Measurements from ENCODE around the gene ZFP64. TPM values are rescaled to one million over a fixed set of nuclear protein-coding genes. Genes with fewer than 3 reads are reported as not detected.

Gene ZFP64
- total RNA-seq, 1 experiment from 2014 or later = 16.0 TPM

DNA sequence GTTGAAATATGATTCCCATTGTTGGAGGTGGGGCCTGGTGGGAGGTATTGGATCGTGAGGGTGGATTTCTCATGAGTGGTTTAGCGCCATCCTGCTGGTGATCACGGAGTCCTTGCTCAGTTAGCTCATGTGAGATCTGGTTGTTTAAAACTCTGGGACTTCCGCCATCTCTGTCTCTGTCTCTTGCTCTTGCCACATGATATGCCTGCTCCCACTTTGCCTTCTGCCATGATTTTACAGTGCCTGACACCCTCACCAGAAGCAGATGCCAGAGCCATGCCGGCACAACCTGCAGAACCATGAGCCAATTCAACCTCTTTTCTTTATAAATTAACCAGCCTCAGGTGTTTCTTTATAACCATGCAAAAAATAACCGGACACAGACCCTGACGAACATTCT lies 44.7 kb upstream of the ZFP64 start (continued):
- TF ChIP-seq REST (IDR thresholded peaks at IDR 0.05; ENCODE audit: low read depth) = no peak

DNA sequence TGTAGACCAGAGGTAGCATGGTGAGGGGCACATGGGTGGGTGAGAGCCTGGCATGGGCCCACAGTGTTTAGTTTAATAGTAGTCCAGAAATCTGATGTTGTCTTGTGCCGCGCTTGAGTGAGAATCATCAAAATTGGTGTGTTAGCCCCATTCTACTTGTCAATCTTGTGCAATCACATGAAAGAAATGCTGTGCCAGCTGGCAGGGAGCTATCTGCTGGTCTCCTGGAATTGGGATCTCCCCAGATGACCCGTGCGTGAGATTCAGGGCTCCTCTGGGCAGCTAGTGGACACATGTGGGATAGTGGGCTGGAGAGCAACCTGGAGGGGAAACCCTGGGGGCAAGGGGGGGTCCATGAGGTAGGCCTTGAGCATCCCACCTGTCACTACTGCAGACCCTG lies 43.5 kb upstream of the ZFP64 start:
- POLR2A ChIA-PET = no interaction called here
- Histone ChIP-seq H3K4me3 (replicated peaks in 1 of 2; ENCODE audit: low read depth in 1 of 2, low read length in 2 of 2) (no peak overlapping the region), H3K36me3 (ENCODE audit: control insufficient read depth in 1 of 2, insufficient read depth in 2 of 2, low read length in 2 of 2) (no peaks in the 10 kb centered on the region), H3K9me2 (ENCODE audit: insufficient read depth) (no peaks in the 10 kb centered on the region), H4K20me1 (ENCODE audit: insufficient read depth) (no peaks in the 10 kb centered on the region), H2AFZ (ENCODE audit: low read depth, low read length, poor library complexity, severe bottlenecking) (no peak overlapping the region), H3K9ac (ENCODE audit: low read length) (no peak overlapping the region), H3K4me2 (ENCODE audit: low read length) (no peak overlapping the region), H3K27me3 (ENCODE audit: insufficient read depth, low read length) (0 out of 2 replicates have a peak, but pooled peaks cover 3% of the 10 kb centered on the region), H3K4me1 (ENCODE audit: control insufficient read depth in 1 of 2, insufficient read depth in 2 of 2, low read length in 2 of 2) (no peaks in the 10 kb centered on the region), H3K27ac (ENCODE audit: low read depth, low read length) (no peak overlapping the region), H3K79me2 (ENCODE audit: insufficient read depth, low read length) (no peaks in the 10 kb centered on the region), H3K9me3 (ENCODE audit: control insufficient read depth in 1 of 2, insufficient read depth in 1 of 2, low read depth in 1 of 2, low read length in 2 of 2) (no peaks in the 10 kb centered on the region)
- DNase-seq (ENCODE audit: low read depth, low spot score) = no peak
- TF ChIP-seq FOSL1 (IDR thresholded peaks at IDR 0.05; ENCODE audit: low read depth) (no peak), JUND (IDR thresholded peaks at IDR 0.05) (no peak), ELF1 (IDR thresholded peaks at IDR 0.05; ENCODE audit: borderline replicate concordance, low read depth) (no peak), POLR2AphosphoS5 (IDR thresholded peaks at IDR 0.05; ENCODE audit: low read depth, low read length) (no peak), RAD21 (IDR thresholded peaks at IDR 0.05; ENCODE audit: low read depth) (no peak), YY1 (IDR thresholded peaks at IDR 0.05; ENCODE audit: extremely low read depth, insufficient replicate concordance, low read depth, low read length) (no peak), EZH2phosphoT487 (IDR thresholded peaks at IDR 0.05; ENCODE audit: borderline replicate concordance) (no peak), CEBPB (IDR thresholded peaks at IDR 0.05; ENCODE audit: low read depth) (no peak)
- RAD21 ChIA-PET (ENCODE audit: low non-redundant PET in 1 of 2, low total read pairs in 2 of 2, uncharacterized antibody in 2 of 2, unreplicated experiment in 2 of 2) = no interaction called here
- no TSS peak for BruUV-seq (replicated peaks)
- ATAC-seq = no peak
- CTCF ChIA-PET = no interaction called here
- intact Hi-C loops (cut with micrococcal nuclease) = no loop called here

Measured in HCT116 (cell line).